ENCODE measurements around the gene PLEKHG7.
"Not testable (repeated sequence)": the region's sequence is repeated elsewhere in the genome, so short reads cannot be mapped to it uniquely, and the experiment has no call there.

PLEKHG7 gene

DNA sequence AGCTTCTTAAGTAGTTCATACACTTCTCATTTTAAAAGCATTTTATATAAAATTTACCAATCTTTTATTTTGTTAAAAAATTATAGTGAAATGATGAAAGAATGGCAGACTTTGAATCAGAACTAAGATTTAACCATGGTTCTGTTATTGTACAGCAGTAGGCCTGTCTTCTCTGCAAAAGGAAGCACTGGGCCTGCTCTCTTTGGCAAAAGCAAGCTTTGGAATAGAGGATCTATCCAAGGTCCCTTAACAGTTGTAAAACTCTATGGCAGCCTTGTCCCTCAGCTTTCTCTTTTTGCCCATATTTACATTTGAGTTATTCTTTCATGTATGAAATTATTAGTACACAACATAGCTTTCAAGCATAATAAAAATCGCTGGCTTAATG lies 82.8 kb downstream of the PLEKHG7 start:
- H3K27me3 ChIP-seq: no peaks in the 10 kb centered on the region
- H3K4me3 ChIP-seq (ENCODE audit: low read depth, low read length): no peak overlapping the region
- H3K4me1 ChIP-seq: no peaks in the 10 kb centered on the region
- DNase-seq: no peak
- TF ChIP-seq, protein P1, sequence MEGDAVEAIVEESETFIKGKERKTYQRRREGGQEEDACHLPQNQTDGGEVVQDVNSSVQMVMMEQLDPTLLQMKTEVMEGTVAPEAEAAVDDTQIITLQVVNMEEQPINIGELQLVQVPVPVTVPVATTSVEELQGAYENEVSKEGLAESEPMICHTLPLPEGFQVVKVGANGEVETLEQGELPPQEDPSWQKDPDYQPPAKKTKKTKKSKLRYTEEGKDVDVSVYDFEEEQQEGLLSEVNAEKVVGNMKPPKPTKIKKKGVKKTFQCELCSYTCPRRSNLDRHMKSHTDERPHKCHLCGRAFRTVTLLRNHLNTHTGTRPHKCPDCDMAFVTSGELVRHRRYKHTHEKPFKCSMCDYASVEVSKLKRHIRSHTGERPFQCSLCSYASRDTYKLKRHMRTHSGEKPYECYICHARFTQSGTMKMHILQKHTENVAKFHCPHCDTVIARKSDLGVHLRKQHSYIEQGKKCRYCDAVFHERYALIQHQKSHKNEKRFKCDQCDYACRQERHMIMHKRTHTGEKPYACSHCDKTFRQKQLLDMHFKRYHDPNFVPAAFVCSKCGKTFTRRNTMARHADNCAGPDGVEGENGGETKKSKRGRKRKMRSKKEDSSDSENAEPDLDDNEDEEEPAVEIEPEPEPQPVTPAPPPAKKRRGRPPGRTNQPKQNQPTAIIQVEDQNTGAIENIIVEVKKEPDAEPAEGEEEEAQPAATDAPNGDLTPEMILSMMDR (IDR thresholded peaks at IDR 0.05; ENCODE audit: low read depth, low read length): no peak
- H3K9me3 ChIP-seq: no peaks in the 10 kb centered on the region
- H3K36me3 ChIP-seq: no peaks in the 10 kb centered on the region

GRCh38 chr12:92786045-92786444 lies 83.3 kb downstream of the PLEKHG7 start:
- Histone ChIP-seq H3K27me3 (no peaks in the 10 kb centered on the region), H3K4me1 (no peaks in the 10 kb centered on the region), H3K9me3 (no peaks in the 10 kb centered on the region), H3K4me3 (ENCODE audit: low read depth, low read length) (no peak overlapping the region), H3K36me3 (no peaks in the 10 kb centered on the region)
- TF ChIP-seq, protein P1 (IDR thresholded peaks at IDR 0.05; ENCODE audit: low read depth, low read length): no peak
- DNase-seq: no peak

- not testable (repeated sequence) for H3K9me3 ChIP-seq; H3K27me3 ChIP-seq; H3K4me3 ChIP-seq (ENCODE audit: low read depth, low read length); H3K36me3 ChIP-seq; DNase-seq; H3K4me1 ChIP-seq
These were observed 91.6 kb downstream of the PLEKHG7 start for GRCh38 chr12:92794356-92794755.

DNA sequence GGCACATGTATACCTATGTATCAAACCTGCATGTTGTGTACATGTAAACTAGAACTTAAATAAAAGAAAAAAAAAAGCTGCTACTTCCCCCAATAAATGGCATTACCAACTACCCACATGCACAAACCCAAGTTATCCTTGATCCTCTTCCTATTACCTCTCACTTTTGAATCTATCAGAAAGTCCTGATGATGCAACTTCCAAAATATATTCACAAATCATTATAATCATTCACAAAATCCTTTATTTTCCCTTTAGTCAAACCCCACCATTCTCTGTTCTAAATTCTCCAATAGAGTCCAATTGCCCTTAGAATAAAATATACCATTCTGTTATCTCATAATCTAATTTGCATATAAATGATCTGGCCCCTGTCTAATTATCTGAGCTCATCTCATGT lies 92.0 kb downstream of the PLEKHG7 start:
- Histone ChIP-seq H3K27me3 (no peaks in the 10 kb centered on the region), H3K9me3 (no peaks in the 10 kb centered on the region), H3K4me3 (ENCODE audit: low read depth, low read length) (no peak overlapping the region), H3K36me3 (no peaks in the 10 kb centered on the region; the same call in 1 of the 2 replicates), H3K4me1 (no peaks in the 10 kb centered on the region)
- no peak for DNase-seq
- TF ChIP-seq, protein P1 (IDR thresholded peaks at IDR 0.05; ENCODE audit: low read depth, low read length): no peak

DNA sequence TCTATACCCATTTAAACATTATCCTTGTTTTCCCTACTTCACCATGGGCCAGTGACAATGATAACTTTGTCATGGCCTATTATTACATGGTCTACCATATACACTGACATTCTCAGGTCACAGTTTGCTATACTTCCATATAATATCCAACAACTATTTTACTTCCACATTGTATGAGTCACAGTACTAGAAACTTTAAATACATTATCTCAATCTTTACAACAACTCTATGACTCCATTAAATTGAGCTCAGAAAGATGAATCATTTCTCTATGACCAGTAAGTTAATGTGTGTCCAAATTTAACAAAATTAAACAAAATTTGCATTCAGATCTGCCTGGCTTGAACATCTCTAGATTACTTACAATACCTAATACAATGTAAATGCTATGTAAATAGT lies 93.9 kb downstream of the PLEKHG7 start:
- Histone ChIP-seq H3K9me3 (no peaks in the 10 kb centered on the region), H3K4me1 (no peaks in the 10 kb centered on the region), H3K27me3 (no peaks in the 10 kb centered on the region), H3K36me3 (no peaks in the 10 kb centered on the region; the same call in 1 of the 2 replicates), H3K4me3 (ENCODE audit: low read depth, low read length) (no peak overlapping the region)
- DNase-seq: no peak
- TF ChIP-seq, protein P1 (IDR thresholded peaks at IDR 0.05; ENCODE audit: low read depth, low read length): no peak

DNA sequence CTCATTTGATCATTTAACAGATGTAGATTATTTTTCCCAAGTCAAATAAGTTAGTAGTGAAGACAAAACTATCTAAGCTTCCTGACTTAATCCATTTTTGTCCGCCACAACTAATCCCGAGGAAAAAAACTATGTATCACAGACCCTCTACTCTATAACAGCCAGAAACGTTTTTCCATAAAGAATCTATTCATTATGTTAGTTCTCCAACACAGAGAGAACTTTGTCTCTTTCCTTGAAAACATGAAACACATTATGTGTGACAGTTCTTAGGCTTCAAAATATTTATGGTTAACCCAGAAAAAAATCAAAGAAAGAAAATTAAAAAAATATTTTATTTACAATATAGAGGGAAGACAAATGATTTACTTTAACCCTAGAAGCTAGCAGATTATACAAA lies 100.1 kb downstream of the PLEKHG7 start:
- no peaks in the 10 kb centered on the region for H3K27me3 ChIP-seq
- H3K4me1 ChIP-seq: no peaks in the 10 kb centered on the region
- TF ChIP-seq, protein P1 (IDR thresholded peaks at IDR 0.05; ENCODE audit: low read depth, low read length): no peak
- no peak for DNase-seq
- H3K4me3 ChIP-seq (ENCODE audit: low read depth, low read length): no peak overlapping the region
- H3K36me3 ChIP-seq: peaks cover 4% of the 10 kb centered on the region
- H3K9me3 ChIP-seq: no peaks in the 10 kb centered on the region

DNA sequence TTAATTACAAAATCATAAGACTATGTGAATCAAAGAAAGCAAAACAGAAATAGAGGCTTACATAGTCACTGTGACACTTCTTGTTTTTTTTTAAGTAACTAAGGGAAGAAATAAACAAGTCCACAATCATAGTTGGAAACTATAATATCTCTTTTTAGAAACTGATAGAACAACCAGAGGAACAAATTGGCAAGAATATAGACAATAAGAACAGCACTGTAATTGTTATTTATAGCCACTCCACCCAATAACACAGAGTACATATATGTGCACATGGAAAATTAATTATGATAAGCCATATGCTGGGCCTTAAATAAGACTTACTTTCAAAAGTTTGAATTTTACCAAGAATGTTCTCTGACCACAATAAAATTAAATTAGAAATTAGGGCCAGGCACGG lies 101.1 kb downstream of the PLEKHG7 start:
- Histone ChIP-seq H3K4me3 (ENCODE audit: low read depth, low read length) (no peak overlapping the region), H3K36me3 (peaks cover 6% of the 10 kb centered on the region), H3K27me3 (no peaks in the 10 kb centered on the region), H3K4me1 (no peaks in the 10 kb centered on the region), H3K9me3 (no peaks in the 10 kb centered on the region)
- no peak for DNase-seq
- TF ChIP-seq, protein P1 (IDR thresholded peaks at IDR 0.05; ENCODE audit: low read depth, low read length): no peak

Measured in BE2C (cell line).